ENCODE results near the gene PHLDA1.
"Not testable (repeated sequence)": the region's sequence is repeated elsewhere in the genome, so short reads cannot be mapped to it uniquely, and the experiment has no call there.

Gene PHLDA1

GRCh38 chr12:75984577-75985182, 46.9 kb downstream of the PHLDA1 start:
- no peak for DNase-seq

GRCh38 chr12:75983851-75984250, 47.7 kb downstream of the PHLDA1 start:
- not testable (repeated sequence) for DNase-seq

- DNase-seq: no peak
These were observed 48.5 kb downstream of the PHLDA1 start for GRCh38 chr12:75982979-75983660.

GRCh38 chr12:75982169-75982564, 49.4 kb downstream of the PHLDA1 start:
- DNase-seq: no peak

- no peak for DNase-seq
These were observed 50.1 kb downstream of the PHLDA1 start for GRCh38 chr12:75981247-75982168.

GRCh38 chr12:75979181-75979580, 52.4 kb downstream of the PHLDA1 start:
- DNase-seq: no peak

GRCh38 chr12:75978677-75979076, 52.9 kb downstream of the PHLDA1 start:
- DNase-seq: no peak

- DNase-seq: no peak
These were observed 53.5 kb downstream of the PHLDA1 start for GRCh38 chr12:75977952-75978671.

- DNase-seq: no peak
These were observed 54.0 kb downstream of the PHLDA1 start for GRCh38 chr12:75977590-75977951.

- no peak for DNase-seq
These were observed 54.7 kb downstream of the PHLDA1 start for GRCh38 chr12:75976913-75977312.

- DNase-seq: no peak
These were observed 55.5 kb downstream of the PHLDA1 start for GRCh38 chr12:75976113-75976512.

- DNase-seq: no peak
These were observed 55.9 kb downstream of the PHLDA1 start for GRCh38 chr12:75975702-75976101.

All from NCI-H187 treated with DMSO at 0.1 percent for 48 hours (cell line).